Measurements from ENCODE around the gene GCNA.

The GCNA gene

DNA sequence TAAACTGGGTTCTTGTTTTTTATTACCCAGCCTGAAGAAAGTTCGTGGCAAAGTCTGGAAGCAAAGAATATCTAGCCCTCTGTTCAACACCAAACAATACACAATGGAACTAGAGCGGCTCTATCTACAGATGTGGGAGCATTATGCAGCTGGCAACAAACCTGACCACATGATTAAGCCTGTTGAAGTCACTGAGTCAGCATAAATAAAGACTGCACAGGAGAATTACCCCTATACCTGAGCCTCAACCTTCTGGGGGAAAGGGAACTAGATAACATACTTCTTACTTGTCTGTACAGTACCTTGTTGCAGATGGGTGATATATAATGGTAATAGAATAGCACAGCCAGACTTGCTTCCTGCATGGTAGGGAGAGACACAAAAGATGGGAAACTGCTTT, 4.6 kb upstream of the GCNA start:
- Histone ChIP-seq H3K4me3 (ENCODE audit: low read depth, low read length) (no peak overlapping the region), H3K9me3 (ENCODE audit: control insufficient read depth, low read length) (no peaks in the 10 kb centered on the region), H3K4me1 (no peaks in the 10 kb centered on the region), H2AFZ (no peak overlapping the region), H3K9ac (no peak overlapping the region), H3K4me2 (ENCODE audit: low read length) (no peak overlapping the region), H3K27me3 (ENCODE audit: control insufficient read depth, insufficient read depth, low read length) (no peaks in the 10 kb centered on the region), H3K27ac (no peak overlapping the region), H3K79me2 (no peaks in the 10 kb centered on the region), H3K36me3 (ENCODE audit: control insufficient read depth, insufficient read depth, low read length) (no peaks in the 10 kb centered on the region)
- TF ChIP-seq, protein P1, sequence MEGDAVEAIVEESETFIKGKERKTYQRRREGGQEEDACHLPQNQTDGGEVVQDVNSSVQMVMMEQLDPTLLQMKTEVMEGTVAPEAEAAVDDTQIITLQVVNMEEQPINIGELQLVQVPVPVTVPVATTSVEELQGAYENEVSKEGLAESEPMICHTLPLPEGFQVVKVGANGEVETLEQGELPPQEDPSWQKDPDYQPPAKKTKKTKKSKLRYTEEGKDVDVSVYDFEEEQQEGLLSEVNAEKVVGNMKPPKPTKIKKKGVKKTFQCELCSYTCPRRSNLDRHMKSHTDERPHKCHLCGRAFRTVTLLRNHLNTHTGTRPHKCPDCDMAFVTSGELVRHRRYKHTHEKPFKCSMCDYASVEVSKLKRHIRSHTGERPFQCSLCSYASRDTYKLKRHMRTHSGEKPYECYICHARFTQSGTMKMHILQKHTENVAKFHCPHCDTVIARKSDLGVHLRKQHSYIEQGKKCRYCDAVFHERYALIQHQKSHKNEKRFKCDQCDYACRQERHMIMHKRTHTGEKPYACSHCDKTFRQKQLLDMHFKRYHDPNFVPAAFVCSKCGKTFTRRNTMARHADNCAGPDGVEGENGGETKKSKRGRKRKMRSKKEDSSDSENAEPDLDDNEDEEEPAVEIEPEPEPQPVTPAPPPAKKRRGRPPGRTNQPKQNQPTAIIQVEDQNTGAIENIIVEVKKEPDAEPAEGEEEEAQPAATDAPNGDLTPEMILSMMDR (IDR thresholded peaks at IDR 0.05) = no peak

- TF ChIP-seq, protein P1 (IDR thresholded peaks at IDR 0.05) = no peak
- Histone ChIP-seq H3K27ac (no peak overlapping the region), H3K4me3 (ENCODE audit: low read depth, low read length) (no peak overlapping the region), H3K79me2 (no peaks in the 10 kb centered on the region), H3K4me1 (no peaks in the 10 kb centered on the region), H3K27me3 (ENCODE audit: control insufficient read depth, insufficient read depth, low read length) (no peaks in the 10 kb centered on the region), H2AFZ (no peak overlapping the region), H3K36me3 (ENCODE audit: control insufficient read depth, insufficient read depth, low read length) (no peaks in the 10 kb centered on the region), H3K4me2 (ENCODE audit: low read length) (no peak overlapping the region), H3K9me3 (ENCODE audit: control insufficient read depth, low read length) (no peaks in the 10 kb centered on the region), H3K9ac (no peak overlapping the region)
Observed at GRCh38 chrX:71577682-71578081, 555 bp upstream of the GCNA start.

GRCh38 chrX:71579136-71579989, 1.1 kb downstream of the GCNA start:
- no peak overlapping the region for H3K9ac ChIP-seq
- no peak overlapping the region for H3K4me3 ChIP-seq (ENCODE audit: low read depth, low read length)
- H2AFZ ChIP-seq = no peak overlapping the region
- H3K4me1 ChIP-seq = no peaks in the 10 kb centered on the region
- H3K36me3 ChIP-seq (ENCODE audit: control insufficient read depth, insufficient read depth, low read length) = no peaks in the 10 kb centered on the region
- no peak overlapping the region for H3K4me2 ChIP-seq (ENCODE audit: low read length)
- H3K9me3 ChIP-seq (ENCODE audit: control insufficient read depth, low read length) = no peaks in the 10 kb centered on the region
- H3K27me3 ChIP-seq (ENCODE audit: control insufficient read depth, insufficient read depth, low read length) = no peaks in the 10 kb centered on the region
- no peak overlapping the region for H3K27ac ChIP-seq
- TF ChIP-seq, protein P1 (IDR thresholded peaks at IDR 0.05) = no peak
- no peaks in the 10 kb centered on the region for H3K79me2 ChIP-seq

GRCh38 chrX:71579990-71580380, 1.7 kb downstream of the GCNA start:
- H2AFZ ChIP-seq = no peak overlapping the region
- H3K27ac ChIP-seq = no peak overlapping the region
- no peak overlapping the region for H3K4me3 ChIP-seq (ENCODE audit: low read depth, low read length)
- no peaks in the 10 kb centered on the region for H3K4me1 ChIP-seq
- no peaks in the 10 kb centered on the region for H3K36me3 ChIP-seq (ENCODE audit: control insufficient read depth, insufficient read depth, low read length)
- H3K27me3 ChIP-seq (ENCODE audit: control insufficient read depth, insufficient read depth, low read length) = no peaks in the 10 kb centered on the region
- H3K9me3 ChIP-seq (ENCODE audit: control insufficient read depth, low read length) = no peaks in the 10 kb centered on the region
- no peaks in the 10 kb centered on the region for H3K79me2 ChIP-seq
- no peak overlapping the region for H3K4me2 ChIP-seq (ENCODE audit: low read length)
- TF ChIP-seq, protein P1 (IDR thresholded peaks at IDR 0.05) = no peak
- H3K9ac ChIP-seq = no peak overlapping the region

DNA sequence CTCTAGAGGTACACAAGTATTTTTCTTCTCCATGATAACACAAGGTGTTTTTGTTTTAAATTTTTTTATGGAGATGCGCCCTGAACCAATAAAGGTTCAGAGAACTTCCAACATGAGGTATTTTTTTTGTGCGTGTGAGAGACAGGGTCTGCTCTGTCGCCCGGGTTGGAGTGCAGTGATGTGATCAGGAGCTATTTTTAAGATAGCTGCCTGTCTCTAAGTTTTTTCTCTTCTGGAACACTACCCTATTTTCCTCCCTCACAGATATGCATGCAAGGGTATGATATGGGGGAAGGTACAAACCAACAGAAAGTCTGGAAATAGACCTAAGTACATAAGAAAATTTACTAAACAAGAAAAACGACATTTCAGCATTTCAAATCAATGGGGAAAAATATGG, 3.0 kb downstream of the GCNA start:
- H3K79me2 ChIP-seq = no peaks in the 10 kb centered on the region
- no peaks in the 10 kb centered on the region for H3K36me3 ChIP-seq (ENCODE audit: control insufficient read depth, insufficient read depth, low read length)
- TF ChIP-seq, protein P1 (IDR thresholded peaks at IDR 0.05) = no peak
- no peaks in the 10 kb centered on the region for H3K27me3 ChIP-seq (ENCODE audit: control insufficient read depth, insufficient read depth, low read length)
- H2AFZ ChIP-seq = no peak overlapping the region
- no peak overlapping the region for H3K4me3 ChIP-seq (ENCODE audit: low read depth, low read length)
- H3K4me2 ChIP-seq (ENCODE audit: low read length) = no peak overlapping the region
- no peak overlapping the region for H3K27ac ChIP-seq
- H3K9me3 ChIP-seq (ENCODE audit: control insufficient read depth, low read length) = no peaks in the 10 kb centered on the region
- no peak overlapping the region for H3K9ac ChIP-seq
- no peaks in the 10 kb centered on the region for H3K4me1 ChIP-seq
